ENCODE data around the gene ZNF284.

DNA sequence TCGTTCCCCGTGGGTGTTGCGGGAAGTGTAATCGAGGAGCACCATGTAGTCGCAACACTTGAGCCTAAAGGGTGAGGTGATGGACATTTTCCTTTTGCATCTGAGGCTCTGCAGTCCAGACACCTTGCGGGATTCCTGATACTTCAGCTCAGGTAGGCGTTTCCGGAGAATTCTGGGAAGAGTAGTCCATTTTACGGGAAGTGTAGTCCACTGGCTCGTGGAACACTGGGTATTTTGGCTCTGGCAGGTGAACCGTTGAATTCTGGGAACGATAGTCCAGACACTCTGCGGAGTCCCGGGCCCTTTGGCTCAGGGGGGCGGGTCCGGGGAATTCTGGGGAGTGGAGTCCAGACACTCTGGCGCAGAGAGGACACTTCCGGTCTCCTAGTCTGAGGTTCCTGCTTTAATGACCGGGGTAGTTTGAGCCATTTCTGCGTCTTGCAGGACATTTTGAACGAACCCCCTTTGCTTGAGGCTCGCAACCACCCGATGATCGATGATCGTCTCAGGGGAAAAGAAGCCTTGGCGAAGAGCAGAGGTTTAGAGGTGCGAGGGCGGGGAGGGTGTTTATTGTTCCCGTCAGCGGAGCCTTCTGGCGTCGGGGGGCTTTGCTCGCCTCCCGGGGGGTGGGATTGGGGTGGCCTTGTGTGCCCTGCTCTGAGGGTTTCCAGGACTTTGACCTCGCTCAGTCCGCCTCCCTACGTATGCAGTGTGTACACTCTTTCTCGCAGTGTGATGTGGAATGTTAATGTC is 20.1 kb upstream of the ZNF284 start, which contains the start of gene ZNF223:
- no peak for TF ChIP-seq SREBF2 (IDR thresholded peaks at IDR 0.05)
- TF ChIP-seq, protein P1, sequence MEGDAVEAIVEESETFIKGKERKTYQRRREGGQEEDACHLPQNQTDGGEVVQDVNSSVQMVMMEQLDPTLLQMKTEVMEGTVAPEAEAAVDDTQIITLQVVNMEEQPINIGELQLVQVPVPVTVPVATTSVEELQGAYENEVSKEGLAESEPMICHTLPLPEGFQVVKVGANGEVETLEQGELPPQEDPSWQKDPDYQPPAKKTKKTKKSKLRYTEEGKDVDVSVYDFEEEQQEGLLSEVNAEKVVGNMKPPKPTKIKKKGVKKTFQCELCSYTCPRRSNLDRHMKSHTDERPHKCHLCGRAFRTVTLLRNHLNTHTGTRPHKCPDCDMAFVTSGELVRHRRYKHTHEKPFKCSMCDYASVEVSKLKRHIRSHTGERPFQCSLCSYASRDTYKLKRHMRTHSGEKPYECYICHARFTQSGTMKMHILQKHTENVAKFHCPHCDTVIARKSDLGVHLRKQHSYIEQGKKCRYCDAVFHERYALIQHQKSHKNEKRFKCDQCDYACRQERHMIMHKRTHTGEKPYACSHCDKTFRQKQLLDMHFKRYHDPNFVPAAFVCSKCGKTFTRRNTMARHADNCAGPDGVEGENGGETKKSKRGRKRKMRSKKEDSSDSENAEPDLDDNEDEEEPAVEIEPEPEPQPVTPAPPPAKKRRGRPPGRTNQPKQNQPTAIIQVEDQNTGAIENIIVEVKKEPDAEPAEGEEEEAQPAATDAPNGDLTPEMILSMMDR (IDR thresholded peaks at IDR 0.05): no peak
- TF ChIP-seq EP300 (IDR thresholded peaks at IDR 0.05): no peak
- TF ChIP-seq FOXS1 (CRISPR knock-in tag; IDR thresholded peaks at IDR 0.05): 0 out of 2 replicates have a peak, but pooled peaks have one; percentile 2
- TF ChIP-seq POLR2A (IDR thresholded peaks at IDR 0.05; ENCODE audit: low read length): peak; percentile 27; the same call in 1 of the 2 replicates

Measured in A549 (cell line).